Islet precursor cell (in vitro differentiated cells): ENCODE measurements around the gene YWHAQ.

ENCODE experiments used
- DNase-seq: peaks from one replicate; pipeline ENCODE4 v3.0.0-alpha.2; 2018

Gene YWHAQ

GRCh38 chr2:9630736-9631552 is at the start of gene YWHAQ:
TSS of gene YWHAQ (minus strand) at chr2:9630997. CDS start at chr2:9630452, 545 bp downstream.
- peak; percentile 99 for DNase-seq

- no peak for DNase-seq
Measured at GRCh38 chr2:9680082-9680481, 49.3 kb upstream of the YWHAQ start.

GRCh38 chr2:9679218-9679617 is 48.4 kb upstream of the YWHAQ start:
- DNase-seq: no peak

- DNase-seq: no peak
Measured at GRCh38 chr2:9678544-9678943, 47.7 kb upstream of the YWHAQ start.

GRCh38 chr2:9675415-9676351 is 44.9 kb upstream of the YWHAQ start:
- DNase-seq: peak; percentile 95

GRCh38 chr2:9674891-9675414 is 44.2 kb upstream of the YWHAQ start:
- no peak for DNase-seq

GRCh38 chr2:9673914-9674481 is 43.2 kb upstream of the YWHAQ start:
- DNase-seq: no peak

GRCh38 chr2:9668687-9669345 is 38.0 kb upstream of the YWHAQ start:
- no peak for DNase-seq

GRCh38 chr2:9667826-9668225 is 37.0 kb upstream of the YWHAQ start:
- DNase-seq: no peak

- DNase-seq: no peak
Measured at GRCh38 chr2:9666306-9666705, 35.5 kb upstream of the YWHAQ start.

GRCh38 chr2:9665898-9666297 is 35.1 kb upstream of the YWHAQ start:
- no peak for DNase-seq

- no peak for DNase-seq
Measured at GRCh38 chr2:9664365-9664764, 33.6 kb upstream of the YWHAQ start.

GRCh38 chr2:9663008-9663879 is 32.4 kb upstream of the YWHAQ start:
- no peak for DNase-seq

GRCh38 chr2:9661261-9661660 is 30.5 kb upstream of the YWHAQ start:
- no peak for DNase-seq

GRCh38 chr2:9660781-9661180 is 30.0 kb upstream of the YWHAQ start:
- no peak for DNase-seq

- DNase-seq: no peak
Measured at GRCh38 chr2:9660154-9660553, 29.4 kb upstream of the YWHAQ start.

- no peak for DNase-seq
Measured at GRCh38 chr2:9658972-9659371, 28.2 kb upstream of the YWHAQ start.

GRCh38 chr2:9657731-9658130 is 26.9 kb upstream of the YWHAQ start:
- DNase-seq: no peak

GRCh38 chr2:9657083-9657482 is 26.3 kb upstream of the YWHAQ start:
- no peak for DNase-seq

GRCh38 chr2:9656270-9656766 is 25.5 kb upstream of the YWHAQ start:
- peak; percentile 92 for DNase-seq
